HEK293 (cell line): Measurements from ENCODE around the gene CDC42BPA.
A peak's percentile ranks its signal among the peaks of the same experiment; 100 is the strongest.

ENCODE experiments used
- CTCF ChIA-PET: fragments of 350-600 bp; formaldehyde crosslinking; extraction: SDS; loops from one replicate; lab custom pipeline; 2021; ENCODE audit warnings: antibody characterized with exemption; lab: Yijun Ruan, JAX
- POLR2A ChIA-PET: fragments of 300-600 bp; formaldehyde crosslinking; extraction: SDS; loops from one replicate; lab custom pipeline; 2020; ENCODE audit warnings: antibody characterized with exemption, inconsistent platforms; lab: Yijun Ruan, JAX
- H3K27ac ChIP-seq: fragments of 200-500 bp; sonication (Bioruptor generic); 2 replicates; pipeline ENCODE4 v1.5.1; 2014; ENCODE audit warnings: low read depth, low read length, control low read depth, inconsistent platforms; ENCODE audit errors: extremely low read depth
- H3K36me3 ChIP-seq, 2 experiments: fragments of 200-500 bp in 1 of 2; sonication (Bioruptor generic) in 1 of 2; 1 replicate in 1 of 2; 2 replicates in 1 of 2; pipeline ENCODE4 v1.5.1; 2014 to 2017; ENCODE audit warnings: inconsistent platforms in 2 of 2, low read length in 2 of 2; ENCODE audit not compliant: control insufficient read depth in 2 of 2, insufficient read depth in 1 of 2
- H3K4me1 ChIP-seq: fragments of 200-500 bp; sonication (Bioruptor generic); 2 replicates; pipeline ENCODE4 v1.5.1; 2014; ENCODE audit warnings: mild to moderate bottlenecking, low read length, inconsistent platforms; ENCODE audit not compliant: control insufficient read depth, insufficient read depth
- H3K4me3 ChIP-seq: 2 replicates; pipeline ENCODE4 v1.5.1; 2011; ENCODE audit warnings: low read depth, mild to moderate bottlenecking, control low read depth, low read length, moderate library complexity
- H3K9me3 ChIP-seq: fragments of 200-500 bp; sonication (Bioruptor generic); 2 replicates; pipeline ENCODE4 v1.5.1; 2014; ENCODE audit warnings: low read depth, low read length, inconsistent platforms; ENCODE audit not compliant: control insufficient read depth, insufficient read depth
- KLF8 ChIP-seq: fragments of 450-650 bp; formaldehyde crosslinking; IDR thresholded peaks from 2 replicates; pipeline ENCODE4 v1.5.1; 2016; ENCODE audit warnings: missing biosample characterization, missing genetic modification characterization
- SETDB1 ChIP-seq: IDR thresholded peaks from one replicate; pipeline ENCODE4 v1.6.1; 2017; ENCODE audit warnings: mild to moderate bottlenecking, low read length, moderate library complexity, mixed read lengths; ENCODE audit not compliant: insufficient read length
- ZBTB17 ChIP-seq: fragments of 450-650 bp; formaldehyde crosslinking; IDR thresholded peaks from 2 replicates; pipeline ENCODE4 v1.5.1; 2016; ENCODE audit warnings: missing biosample characterization, missing genetic modification characterization
- ZFP37 ChIP-seq: fragments of 450-650 bp; formaldehyde crosslinking; IDR thresholded peaks from 2 replicates; pipeline ENCODE4 v1.5.1; 2016; ENCODE audit warnings: missing biosample characterization, missing genetic modification characterization
- ZNF133 ChIP-seq: fragments of 450-650 bp; formaldehyde crosslinking; IDR thresholded peaks from 2 replicates; pipeline ENCODE4 v1.5.1; 2016; ENCODE audit warnings: missing biosample characterization, missing genetic modification characterization
- ZNF223 ChIP-seq: fragments of 450-650 bp; formaldehyde crosslinking; IDR thresholded peaks from 2 replicates; pipeline ENCODE4 v1.5.1; 2016; ENCODE audit warnings: missing biosample characterization, missing genetic modification characterization
- ZNF341 ChIP-seq: fragments of 450-650 bp; formaldehyde crosslinking; IDR thresholded peaks from 2 replicates; pipeline ENCODE4; 2016; ENCODE audit warnings: low read depth, missing biosample characterization, missing genetic modification characterization
- ZNF350 ChIP-seq: fragments of 450-650 bp; formaldehyde crosslinking; IDR thresholded peaks from 2 replicates; pipeline ENCODE4 v1.5.0; 2017; ENCODE audit warnings: missing biosample characterization, mild to moderate bottlenecking, missing genetic modification characterization
- ZNF510 ChIP-seq: fragments of 450-650 bp; formaldehyde crosslinking; IDR thresholded peaks from 2 replicates; pipeline ENCODE4 v1.5.1; 2018; ENCODE audit warnings: mild to moderate bottlenecking, missing genetic modification characterization, missing biosample characterization; ENCODE audit not compliant: insufficient replicate concordance
- ZNF610 ChIP-seq: fragments of 450-650 bp; formaldehyde crosslinking; IDR thresholded peaks from 2 replicates; pipeline ENCODE4 v1.5.1; 2016; ENCODE audit warnings: missing biosample characterization, missing genetic modification characterization, borderline replicate concordance
- ZNF626 ChIP-seq: fragments of 450-650 bp; sonication (Bioruptor Pico); formaldehyde crosslinking; IDR thresholded peaks from 2 replicates; pipeline ENCODE4 v1.5.1; 2018; ENCODE audit warnings: missing biosample characterization, missing genetic modification characterization, inconsistent platforms
- ZNF701 ChIP-seq: fragments of 450-650 bp; formaldehyde crosslinking; IDR thresholded peaks from 2 replicates; pipeline ENCODE4 v1.5.1; 2016; ENCODE audit warnings: missing biosample characterization, missing genetic modification characterization
- ZNF747 ChIP-seq: fragments of 450-650 bp; formaldehyde crosslinking; IDR thresholded peaks from 2 replicates; pipeline ENCODE4 v1.5.1; 2016; ENCODE audit warnings: missing biosample characterization, missing genetic modification characterization
- ZNF76 ChIP-seq: fragments of 450-650 bp; formaldehyde crosslinking; IDR thresholded peaks from 2 replicates; pipeline ENCODE4; 2016; ENCODE audit warnings: low read depth, missing biosample characterization, missing genetic modification characterization, borderline replicate concordance
- ZNF785 ChIP-seq: fragments of 450-650 bp; formaldehyde crosslinking; IDR thresholded peaks from 2 replicates; pipeline ENCODE4 v1.5.1; 2016; ENCODE audit warnings: missing biosample characterization, missing genetic modification characterization
- TF ChIP-seq, protein P1 (sequence below): fragments of 450-650 bp; formaldehyde crosslinking; IDR thresholded peaks from 2 replicates; pipeline ENCODE4; 2016; ENCODE audit warnings: missing biosample characterization, missing genetic modification characterization
- TF ChIP-seq, protein P2 (sequence below): fragments of 450-650 bp; formaldehyde crosslinking; IDR thresholded peaks from 2 replicates; pipeline ENCODE4 v1.5.1; 2016; ENCODE audit warnings: missing biosample characterization, missing genetic modification characterization, borderline replicate concordance
- TF ChIP-seq, protein P3 (sequence below): fragments of 450-650 bp; formaldehyde crosslinking; IDR thresholded peaks from 2 replicates; pipeline ENCODE4 v1.5.1; 2016; ENCODE audit warnings: missing biosample characterization, missing genetic modification characterization
- TF ChIP-seq, protein P4 (sequence below): fragments of 450-650 bp; formaldehyde crosslinking; conservative IDR thresholded peaks from 2 replicates; pipeline ENCODE4 v1.5.1; 2016; ENCODE audit warnings: low read depth, missing biosample characterization, missing genetic modification characterization

The CDC42BPA gene

DNA sequence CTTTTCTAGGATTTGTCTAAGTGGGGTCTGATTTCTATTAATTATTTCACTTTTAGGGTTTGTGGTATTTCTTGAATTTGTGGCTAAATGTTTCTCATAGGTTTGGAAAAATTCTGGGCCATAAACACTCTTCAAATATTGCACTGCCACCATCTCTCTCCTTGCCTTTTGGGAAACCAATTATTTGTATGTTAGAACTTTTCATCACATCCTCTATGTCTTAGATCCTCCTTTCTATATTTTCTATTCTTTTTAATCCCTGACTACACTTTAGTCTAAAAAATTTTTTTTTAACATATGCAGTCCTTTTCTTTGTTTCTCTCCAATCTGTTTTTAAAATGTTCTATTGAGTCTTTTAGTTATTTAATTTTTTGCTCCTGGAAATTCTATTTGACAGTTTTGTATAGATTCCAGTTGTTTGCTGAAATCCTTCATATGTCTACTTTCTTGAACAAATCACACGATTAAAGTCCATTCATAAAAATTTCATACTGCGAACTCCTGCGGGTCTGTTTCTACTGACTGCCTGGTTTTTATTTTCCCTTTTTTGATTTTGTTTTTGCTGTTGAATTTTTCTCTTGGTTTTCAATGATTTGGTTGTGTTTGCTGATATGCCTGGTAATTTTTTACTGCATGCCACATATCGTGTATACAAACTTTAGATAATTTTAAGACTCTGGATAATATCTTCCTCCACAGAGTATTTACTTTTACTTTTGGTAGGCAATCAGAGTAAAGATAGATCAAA is 235.1 kb downstream of the CDC42BPA start:
- peaks cover 0 to 11% of the 10 kb centered on the region in 2 experiments; a peak in 1 of 3 replicates for H3K36me3 ChIP-seq
- CTCF ChIA-PET: no interaction called here

DNA sequence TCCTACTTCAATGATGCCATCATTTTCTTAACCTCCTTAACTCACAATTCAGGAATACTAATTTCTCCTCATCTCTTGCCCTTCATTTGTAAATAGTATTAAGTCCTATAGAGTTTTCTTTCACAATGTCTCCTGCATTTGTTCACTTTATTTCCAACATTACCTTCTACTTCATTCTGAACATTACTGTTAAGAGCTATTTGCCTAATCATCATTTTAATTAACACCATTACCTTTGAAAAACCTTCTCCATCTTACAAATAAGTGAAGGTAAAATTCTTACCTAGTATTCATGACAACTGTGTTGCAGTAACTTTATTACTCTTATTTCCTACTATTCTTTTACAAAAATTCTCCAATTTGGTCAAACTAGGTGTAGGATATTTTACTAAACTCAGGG is 240.5 kb downstream of the CDC42BPA start:
- CTCF ChIA-PET: interaction anchor here (1.1 kb wide), 1 partner anchor 11 kb away, joined by 3 read pairs; no protein-coding TSS in a partner anchor
- H3K9me3 ChIP-seq: no peaks in the 10 kb centered on the region
- POLR2A ChIA-PET: no interaction called here
- peaks cover 0 to 8% of the 10 kb centered on the region in 2 experiments; a peak in 1 of 3 replicates for H3K36me3 ChIP-seq
- no peak overlapping the region for H3K27ac ChIP-seq
- no peaks in the 10 kb centered on the region for H3K4me1 ChIP-seq
- H3K4me3 ChIP-seq: no peak overlapping the region
- TF ChIP-seq KLF8 (tag by site-specific recombination) (no peak), ZNF76 (tag by site-specific recombination) (no peak), ZNF341 (no peak), ZFP37 (tag by site-specific recombination) (no peak), ZNF223 (tag by site-specific recombination) (no peak), ZNF701 (tag by site-specific recombination) (no peak), ZBTB17 (tag by site-specific recombination) (no peak)
- TF ChIP-seq, protein P1, sequence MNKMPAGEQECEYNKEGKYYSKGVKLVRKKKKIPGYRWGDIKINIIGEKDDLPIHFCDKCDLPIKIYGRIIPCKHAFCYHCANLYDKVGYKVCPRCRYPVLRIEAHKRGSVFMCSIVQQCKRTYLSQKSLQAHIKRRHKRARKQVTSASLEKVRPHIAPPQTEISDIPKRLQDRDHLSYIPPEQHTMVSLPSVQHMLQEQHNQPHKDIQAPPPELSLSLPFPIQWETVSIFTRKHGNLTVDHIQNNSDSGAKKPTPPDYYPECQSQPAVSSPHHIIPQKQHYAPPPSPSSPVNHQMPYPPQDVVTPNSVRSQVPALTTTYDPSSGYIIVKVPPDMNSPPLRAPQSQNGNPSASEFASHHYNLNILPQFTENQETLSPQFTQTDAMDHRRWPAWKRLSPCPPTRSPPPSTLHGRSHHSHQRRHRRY (tag by site-specific recombination): no peak
- TF ChIP-seq, protein P2, sequence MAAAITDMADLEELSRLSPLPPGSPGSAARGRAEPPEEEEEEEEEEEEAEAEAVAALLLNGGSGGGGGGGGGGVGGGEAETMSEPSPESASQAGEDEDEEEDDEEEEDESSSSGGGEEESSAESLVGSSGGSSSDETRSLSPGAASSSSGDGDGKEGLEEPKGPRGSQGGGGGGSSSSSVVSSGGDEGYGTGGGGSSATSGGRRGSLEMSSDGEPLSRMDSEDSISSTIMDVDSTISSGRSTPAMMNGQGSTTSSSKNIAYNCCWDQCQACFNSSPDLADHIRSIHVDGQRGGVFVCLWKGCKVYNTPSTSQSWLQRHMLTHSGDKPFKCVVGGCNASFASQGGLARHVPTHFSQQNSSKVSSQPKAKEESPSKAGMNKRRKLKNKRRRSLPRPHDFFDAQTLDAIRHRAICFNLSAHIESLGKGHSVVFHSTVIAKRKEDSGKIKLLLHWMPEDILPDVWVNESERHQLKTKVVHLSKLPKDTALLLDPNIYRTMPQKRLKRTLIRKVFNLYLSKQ (tag by site-specific recombination): no peak

More for the DNA sequence above, 235.1 kb downstream of the CDC42BPA start:
- Histone ChIP-seq H3K27ac (no peak overlapping the region), H3K9me3 (no peaks in the 10 kb centered on the region), H3K4me1 (no peaks in the 10 kb centered on the region), H3K4me3 (no peak overlapping the region)
- POLR2A ChIA-PET: no interaction called here
- TF ChIP-seq ZNF510 (tag by site-specific recombination) (peak; percentile 12), ZNF785 (no peak), ZNF747 (tag by site-specific recombination) (no peak), ZNF626 (tag by site-specific recombination) (0 out of 2 replicates have a peak, but pooled peaks have one; percentile 38), ZNF610 (tag by site-specific recombination) (no peak), ZNF350 (peak; percentile 8; the same call in 1 of the 2 replicates), ZNF133 (tag by site-specific recombination) (peak; percentile 91), SETDB1 (peak; percentile 95)
- TF ChIP-seq, protein P3, sequence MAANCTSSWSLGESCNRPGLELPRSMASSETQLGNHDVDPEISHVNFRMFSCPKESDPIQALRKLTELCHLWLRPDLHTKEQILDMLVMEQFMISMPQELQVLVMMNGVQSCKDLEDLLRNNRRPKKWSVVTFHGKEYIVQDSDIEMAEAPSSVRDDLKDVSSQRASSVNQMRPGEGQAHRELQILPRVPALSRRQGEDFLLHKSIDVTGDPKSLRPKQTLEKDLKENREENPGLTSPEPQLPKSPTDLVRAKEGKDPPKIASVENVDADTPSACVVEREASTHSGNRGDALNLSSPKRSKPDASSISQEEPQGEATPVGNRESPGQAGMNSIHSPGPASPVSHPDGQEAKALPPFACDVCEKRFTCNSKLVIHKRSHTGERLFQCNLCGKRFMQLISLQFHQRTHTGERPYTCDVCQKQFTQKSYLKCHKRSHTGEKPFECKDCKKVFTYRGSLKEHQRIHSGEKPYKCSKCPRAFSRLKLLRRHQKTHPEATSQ: no peak
- TF ChIP-seq, protein P4, sequence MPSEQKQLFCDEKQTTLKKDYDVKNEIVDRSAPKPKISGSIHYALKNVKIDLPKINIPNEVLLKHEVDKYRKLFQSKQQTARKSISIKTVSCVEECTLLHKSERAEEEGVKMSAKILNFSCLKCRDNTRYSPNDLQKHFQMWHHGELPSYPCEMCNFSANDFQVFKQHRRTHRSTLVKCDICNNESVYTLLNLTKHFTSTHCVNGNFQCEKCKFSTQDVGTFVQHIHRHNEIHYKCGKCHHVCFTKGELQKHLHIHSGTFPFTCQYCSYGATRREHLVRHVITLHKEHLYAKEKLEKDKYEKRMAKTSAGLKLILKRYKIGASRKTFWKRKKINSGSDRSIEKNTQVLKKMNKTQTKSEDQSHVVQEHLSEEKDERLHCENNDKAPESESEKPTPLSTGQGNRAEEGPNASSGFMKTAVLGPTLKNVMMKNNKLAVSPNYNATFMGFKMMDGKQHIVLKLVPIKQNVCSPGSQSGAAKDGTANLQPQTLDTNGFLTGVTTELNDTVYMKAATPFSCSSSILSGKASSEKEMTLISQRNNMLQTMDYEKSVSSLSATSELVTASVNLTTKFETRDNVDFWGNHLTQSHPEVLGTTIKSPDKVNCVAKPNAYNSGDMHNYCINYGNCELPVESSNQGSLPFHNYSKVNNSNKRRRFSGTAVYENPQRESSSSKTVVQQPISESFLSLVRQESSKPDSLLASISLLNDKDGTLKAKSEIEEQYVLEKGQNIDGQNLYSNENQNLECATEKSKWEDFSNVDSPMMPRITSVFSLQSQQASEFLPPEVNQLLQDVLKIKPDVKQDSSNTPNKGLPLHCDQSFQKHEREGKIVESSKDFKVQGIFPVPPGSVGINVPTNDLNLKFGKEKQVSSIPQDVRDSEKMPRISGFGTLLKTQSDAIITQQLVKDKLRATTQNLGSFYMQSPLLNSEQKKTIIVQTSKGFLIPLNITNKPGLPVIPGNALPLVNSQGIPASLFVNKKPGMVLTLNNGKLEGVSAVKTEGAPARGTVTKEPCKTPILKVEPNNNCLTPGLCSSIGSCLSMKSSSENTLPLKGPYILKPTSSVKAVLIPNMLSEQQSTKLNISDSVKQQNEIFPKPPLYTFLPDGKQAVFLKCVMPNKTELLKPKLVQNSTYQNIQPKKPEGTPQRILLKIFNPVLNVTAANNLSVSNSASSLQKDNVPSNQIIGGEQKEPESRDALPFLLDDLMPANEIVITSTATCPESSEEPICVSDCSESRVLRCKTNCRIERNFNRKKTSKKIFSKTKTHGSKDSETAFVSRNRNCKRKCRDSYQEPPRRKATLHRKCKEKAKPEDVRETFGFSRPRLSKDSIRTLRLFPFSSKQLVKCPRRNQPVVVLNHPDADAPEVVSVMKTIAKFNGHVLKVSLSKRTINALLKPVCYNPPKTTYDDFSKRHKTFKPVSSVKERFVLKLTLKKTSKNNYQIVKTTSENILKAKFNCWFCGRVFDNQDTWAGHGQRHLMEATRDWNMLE (tag by site-specific recombination): 0 out of 2 replicates have a peak, but pooled peaks have one; percentile 26
